IMR-90 (cell line): ENCODE data around the gene DISC1. TPM values are rescaled to one million over a fixed set of nuclear protein-coding genes. Genes with fewer than 3 reads are reported as not detected.

Experiments
- ATAC-seq: fragments of 200-7000 bp; cut with Tn5 transposase; 2 replicates; pipeline ENCODE4 v1.9.1; 2020; ENCODE audit warnings: low read depth, mild to moderate bottlenecking, moderate library complexity
- BruUV-seq: library from RNA; stranded (reverse); fragments of 400-500 nt; replicated peaks from 2 replicates; lab custom pipeline; 2021; lab: Mats Ljungman, UMichigan
- CTCF ChIA-PET: fragments of 300-600 bp; formaldehyde crosslinking; extraction: SDS; loops from one replicate; lab custom pipeline; 2021; ENCODE audit warnings: antibody characterized with exemption; lab: Yijun Ruan, JAX
- POLR2A ChIA-PET: fragments of 300-600 bp; sonication (Branson Sonifier 250); formaldehyde crosslinking; loops from one replicate; lab custom pipeline; 2022; ENCODE audit warnings: antibody characterized with exemption; ENCODE audit not compliant: unreplicated experiment; lab: Charles Lee
- DNase-seq: peaks from one replicate; pipeline ENCODE4 v3.0.0; 2013
- H2AFZ ChIP-seq: replicated peaks from 2 replicates; pipeline ENCODE3; 2013; ENCODE audit warnings: low read length, mild to moderate bottlenecking; ENCODE audit not compliant: poor library complexity
- H2AK5ac ChIP-seq: 2 replicates; pipeline ENCODE4 v1.6.1; 2013; ENCODE audit warnings: low read depth, low read length, inconsistent platforms
- H2AK9ac ChIP-seq: replicated peaks from 2 replicates; pipeline ENCODE3; 2013; ENCODE audit warnings: mild to moderate bottlenecking, low read depth, low read length, moderate library complexity; ENCODE audit not compliant: poor library complexity
- H2BK120ac ChIP-seq: 2 replicates; pipeline ENCODE4 v1.6.1; 2013; ENCODE audit warnings: low read depth, low read length, inconsistent platforms
- H2BK15ac ChIP-seq: 3 replicates; pipeline ENCODE4 v1.6.1; 2013; ENCODE audit warnings: low read depth, low read length, inconsistent platforms
- H2BK20ac ChIP-seq: 2 replicates; pipeline ENCODE4 v1.6.1; 2013; ENCODE audit warnings: low read depth, mild to moderate bottlenecking, inconsistent platforms, low read length, moderate library complexity
- H2BK5ac ChIP-seq: 2 replicates; pipeline ENCODE4 v1.6.1; 2013; ENCODE audit warnings: mild to moderate bottlenecking, low read depth, low read length, inconsistent platforms; ENCODE audit not compliant: poor library complexity, severe bottlenecking
- H3K14ac ChIP-seq: replicated peaks from 2 replicates; pipeline ENCODE4 v1.6.1; 2013; ENCODE audit warnings: low read depth, low read length, inconsistent platforms
- H3K18ac ChIP-seq: 2 replicates; pipeline ENCODE4 v1.6.1; 2013; ENCODE audit warnings: low read depth, low read length, control low read depth
- H3K23ac ChIP-seq: 2 replicates; pipeline ENCODE4 v1.6.1; 2013; ENCODE audit warnings: low read depth, low read length, inconsistent platforms
- H3K27ac ChIP-seq: 2 replicates; pipeline ENCODE4 v1.5.1; 2013; ENCODE audit warnings: mild to moderate bottlenecking, control low read depth, low read length; ENCODE audit not compliant: insufficient read depth
- H3K27me3 ChIP-seq: 2 replicates; pipeline ENCODE4 v1.6.1; 2013; ENCODE audit warnings: low read length; ENCODE audit not compliant: control insufficient read depth, insufficient read depth
- H3K36me3 ChIP-seq: 2 replicates; pipeline ENCODE4 v1.6.1; 2013; ENCODE audit warnings: low read length, mixed read lengths; ENCODE audit not compliant: control insufficient read depth, insufficient read depth
- H3K4ac ChIP-seq: 2 replicates; pipeline ENCODE4 v1.6.1; 2013; ENCODE audit warnings: low read depth, low read length, inconsistent platforms
- H3K4me1 ChIP-seq: 2 replicates; pipeline ENCODE4 v1.6.1; 2013; ENCODE audit warnings: low read length, mixed read lengths; ENCODE audit not compliant: control insufficient read depth, insufficient read depth
- H3K4me2 ChIP-seq: 2 replicates; pipeline ENCODE4 v1.6.1; 2013; ENCODE audit warnings: low read depth, mild to moderate bottlenecking, control low read depth, low read length, moderate library complexity
- H3K4me3 ChIP-seq: 2 replicates; pipeline ENCODE4 v1.5.1; 2013; ENCODE audit warnings: low read depth, mild to moderate bottlenecking, control low read depth, low read length, moderate library complexity; ENCODE audit not compliant: insufficient read depth
- H3K56ac ChIP-seq: 2 replicates; pipeline ENCODE4 v1.6.1; 2013; ENCODE audit warnings: low read length, inconsistent platforms; ENCODE audit not compliant: insufficient read depth; ENCODE audit errors: extremely low read depth
- H3K79me1 ChIP-seq, 2 experiments: 2 replicates each; pipeline ENCODE4 v1.6.1; 2013; ENCODE audit warnings: low read length in 2 of 2, inconsistent platforms in 1 of 2, low read depth in 1 of 2
- H3K9ac ChIP-seq: 2 replicates; pipeline ENCODE4 v1.6.1; 2013; ENCODE audit warnings: low read depth, low read length, control low read depth
- H3K9me1 ChIP-seq: 2 replicates; pipeline ENCODE4 v1.6.1; 2013; ENCODE audit warnings: low read length, inconsistent platforms; ENCODE audit not compliant: insufficient read depth
- H3K9me3 ChIP-seq: 2 replicates; pipeline ENCODE4 v1.6.1; 2013; ENCODE audit warnings: low read length; ENCODE audit not compliant: control insufficient read depth, insufficient read depth
- H4K20me1 ChIP-seq: 2 replicates; pipeline ENCODE4 v1.6.1; 2013; ENCODE audit warnings: low read length, inconsistent platforms; ENCODE audit not compliant: insufficient read depth
- H4K5ac ChIP-seq: 2 replicates; pipeline ENCODE4 v1.6.1; 2013; ENCODE audit warnings: mild to moderate bottlenecking, low read depth, low read length, control low read depth
- H4K8ac ChIP-seq, 2 experiments: 2 replicates each; pipeline ENCODE4 v1.6.1; 2013; ENCODE audit warnings: low read depth in 2 of 2, low read length in 2 of 2, control low read depth in 1 of 2, inconsistent platforms in 1 of 2
- H4K91ac ChIP-seq: 2 replicates; pipeline ENCODE4 v1.6.1; 2013; ENCODE audit warnings: low read depth, low read length, inconsistent platforms; ENCODE audit not compliant: insufficient read depth
- BHLHE40 ChIP-seq: fragments of 150-350 bp; IDR thresholded peaks from 2 replicates; pipeline ENCODE4 v1.6.1; 2016; ENCODE audit warnings: mild to moderate bottlenecking, low read depth, low read length
- ELK1 ChIP-seq: fragments of 150-350 bp; IDR thresholded peaks from 2 replicates; pipeline ENCODE4 v1.6.1; 2016; ENCODE audit warnings: low read depth, mild to moderate bottlenecking, low read length, moderate library complexity, borderline replicate concordance
- FOS ChIP-seq: fragments of 150-350 bp; IDR thresholded peaks from 2 replicates; pipeline ENCODE4 v1.6.1; 2016; ENCODE audit warnings: low read depth, low read length
- MAFK ChIP-seq: IDR thresholded peaks from 2 replicates; pipeline ENCODE4 v1.6.1; 2012; ENCODE audit warnings: low read depth, low read length, improper control_type of control experiment
- MXI1 ChIP-seq: IDR thresholded peaks from 2 replicates; pipeline ENCODE4 v1.6.1; 2012; ENCODE audit warnings: low read depth, mild to moderate bottlenecking, low read length, moderate library complexity, borderline replicate concordance
- RAD21 ChIP-seq: IDR thresholded peaks from 2 replicates; pipeline ENCODE4 v1.6.1; 2012; ENCODE audit warnings: low read length, improper control_type of control experiment
- RCOR1 ChIP-seq: IDR thresholded peaks from 2 replicates; pipeline ENCODE4 v1.6.1; 2012; ENCODE audit warnings: mild to moderate bottlenecking, low read length, improper control_type of control experiment; ENCODE audit not compliant: insufficient replicate concordance
- RFX5 ChIP-seq: IDR thresholded peaks from 2 replicates; pipeline ENCODE4 v1.8.0; 2012; ENCODE audit warnings: low read depth, mild to moderate bottlenecking, low read length, moderate library complexity
- SMC3 ChIP-seq: fragments of 150-350 bp; IDR thresholded peaks from 2 replicates; pipeline ENCODE4 v1.6.1; 2016; ENCODE audit warnings: low read depth, mild to moderate bottlenecking, antibody characterized with exemption, low read length, moderate library complexity
- WGBS, 2 experiments: methylation state at CpG; one replicate each; pipeline versions ENCODE4 v1.1.5 to v1.1.7; 2013; ENCODE audit warnings: missing lambda C conversion rate in 2 of 2; ENCODE audit not compliant: insufficient read length in 1 of 2; ENCODE audit errors: extremely low coverage in 2 of 2; 5-methylcytosine and 5-hydroxymethylcytosine counted together
- dilution Hi-C: fragments of 300-500 bp; cut with HindIII; formaldehyde crosslinking; loops from one replicate; pipeline ENCODE4 v1.14.3; 2018; ENCODE audit warnings: low sequenced_read_pairs; ENCODE audit not compliant: unreplicated experiment
- in situ Hi-C: fragments of 300-500 bp; cut with MboI; formaldehyde crosslinking; loops from 3 replicates; pipeline ENCODE4 v1.14.3; 2019; ENCODE audit warnings: low sequenced_read_pairs, inconsistent platforms, mixed read lengths
- intact Hi-C: fragments of 100-400 bp; cut with micrococcal nuclease; formaldehyde crosslinking; loops from 2 replicates; pipeline ENCODE4 v1.10.0; 2022
- polyA plus RNA-seq, 3 experiments: library from polyadenylated mRNA; depleted of rRNA; stranded (reverse); fragments of >200 nt; gene quantifications; 2 replicates each; pipeline ENCODE4 v1.2.3, GENCODE V29; 2012; ENCODE audit warnings: low replicate concordance in 1 of 3
- total RNA-seq: library from RNA; depleted of rRNA; stranded (reverse); fragments of >200 nt; gene quantifications from 2 replicates; pipeline ENCODE4 v1.2.3, GENCODE V29; 2012
- TF ChIP-seq, protein P1 (sequence below): conservative IDR thresholded peaks from 2 replicates; pipeline ENCODE4 v1.5.1; 2012; ENCODE audit warnings: mild to moderate bottlenecking, low read depth, low read length, improper control_type of control experiment

DISC1 gene
- total and polyA plus RNA-seq, 2 of the 4 experiments (the other 2 are of a cell fraction) = 2.2 to 7.0 TPM

DNA sequence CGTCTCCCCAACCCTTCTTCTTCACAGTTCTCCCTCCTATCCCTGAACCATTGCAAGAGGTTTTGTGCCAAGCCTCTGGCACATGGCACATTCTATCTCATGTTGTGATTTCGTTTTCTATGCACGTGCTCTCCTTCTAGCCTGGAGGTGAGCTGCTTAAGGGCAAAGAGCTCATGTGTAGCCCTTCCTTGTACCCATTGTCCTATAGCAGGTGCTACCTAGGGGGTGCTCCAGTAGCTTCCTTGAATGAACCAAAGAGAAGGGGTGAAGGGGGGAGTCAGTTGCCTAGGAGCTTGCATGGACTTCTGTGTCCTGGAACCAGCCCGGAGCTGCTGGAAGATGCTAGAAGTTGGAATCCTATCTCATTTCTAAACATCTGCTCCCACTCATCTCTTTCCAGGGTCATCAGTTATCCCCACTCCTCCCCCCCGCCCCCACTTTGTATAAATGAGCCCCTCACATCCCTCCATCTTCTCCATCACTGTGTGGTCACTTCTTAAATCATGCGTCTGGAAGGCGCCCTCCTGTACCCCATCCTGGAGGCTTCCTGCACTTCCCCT is 535 bp upstream of the DISC1 start:
- H4K91ac ChIP-seq = no peak overlapping the region
- H3K9ac ChIP-seq = peak overlapping the region; percentile 4; the same call in 1 of the 2 replicates
- H3K27ac ChIP-seq = no peak overlapping the region; the same call in 1 of the 2 replicates
- peak overlapping the region; percentile 6; the same call in 1 of the 3 replicates for H2BK15ac ChIP-seq
- H3K9me3 ChIP-seq = no peaks in the 10 kb centered on the region
- no peaks in the 10 kb centered on the region; the same call in 1 of the 2 replicates for H4K20me1 ChIP-seq
- POLR2A ChIA-PET = no interaction called here
- H3K4ac ChIP-seq = no peak overlapping the region
- H3K79me1 ChIP-seq = peaks cover 0 to 19% of the 10 kb centered on the region in 2 experiments; a peak in 2 of 4 replicates
- peak overlapping the region; percentile 94 for H2AK9ac ChIP-seq
- BruUV-seq = no TSS peak
- H2AFZ ChIP-seq = peak overlapping the region; percentile 92
- no peak for ATAC-seq
- dilution Hi-C loops (no loop called here), intact Hi-C loops (no loop called here), in situ Hi-C loops (no loop called here)
- H2AK5ac ChIP-seq = 0 out of 2 replicates have a peak overlapping the region, but pooled peaks have one; percentile 7
- H3K23ac ChIP-seq = peak overlapping the region; percentile 18; the same call in 1 of the 2 replicates
- H3K27me3 ChIP-seq = peaks cover 3% of the 10 kb centered on the region
- peaks cover 11% of the 10 kb centered on the region for H3K4me1 ChIP-seq
- no peak overlapping the region for H4K8ac ChIP-seq
- peak overlapping the region; percentile 77 for H3K4me3 ChIP-seq
- H2BK5ac ChIP-seq = no peak overlapping the region
- no peak overlapping the region for H2BK20ac ChIP-seq
- H2BK120ac ChIP-seq = no peak overlapping the region
- DNase-seq = no peak
- H3K9me1 ChIP-seq = peaks cover 13% of the 10 kb centered on the region
- no peak overlapping the region for H3K18ac ChIP-seq
- CTCF ChIA-PET = interaction anchor here (1.0 kb wide), 1 partner anchor 13 kb away, joined by 4 read pairs; no protein-coding TSS in a partner anchor
- 29% methylated on average over 4 of the region's 7 CpGs; no CpG with 5 or more reads in 1 of the 2 experiments for WGBS, 2 experiments
- H4K5ac ChIP-seq = no peak overlapping the region
- no peaks in the 10 kb centered on the region for H3K36me3 ChIP-seq
- no peak overlapping the region for H3K56ac ChIP-seq
- H3K4me2 ChIP-seq = peak overlapping the region; percentile 5
- TF ChIP-seq RCOR1 (no peak), MAFK (no peak), FOS (no peak), SMC3 (no peak), BHLHE40 (no peak), RFX5 (no peak), RAD21 (no peak), MXI1 (no peak; the same call in 1 of the 2 replicates), ELK1 (no peak)
- TF ChIP-seq, protein P1, sequence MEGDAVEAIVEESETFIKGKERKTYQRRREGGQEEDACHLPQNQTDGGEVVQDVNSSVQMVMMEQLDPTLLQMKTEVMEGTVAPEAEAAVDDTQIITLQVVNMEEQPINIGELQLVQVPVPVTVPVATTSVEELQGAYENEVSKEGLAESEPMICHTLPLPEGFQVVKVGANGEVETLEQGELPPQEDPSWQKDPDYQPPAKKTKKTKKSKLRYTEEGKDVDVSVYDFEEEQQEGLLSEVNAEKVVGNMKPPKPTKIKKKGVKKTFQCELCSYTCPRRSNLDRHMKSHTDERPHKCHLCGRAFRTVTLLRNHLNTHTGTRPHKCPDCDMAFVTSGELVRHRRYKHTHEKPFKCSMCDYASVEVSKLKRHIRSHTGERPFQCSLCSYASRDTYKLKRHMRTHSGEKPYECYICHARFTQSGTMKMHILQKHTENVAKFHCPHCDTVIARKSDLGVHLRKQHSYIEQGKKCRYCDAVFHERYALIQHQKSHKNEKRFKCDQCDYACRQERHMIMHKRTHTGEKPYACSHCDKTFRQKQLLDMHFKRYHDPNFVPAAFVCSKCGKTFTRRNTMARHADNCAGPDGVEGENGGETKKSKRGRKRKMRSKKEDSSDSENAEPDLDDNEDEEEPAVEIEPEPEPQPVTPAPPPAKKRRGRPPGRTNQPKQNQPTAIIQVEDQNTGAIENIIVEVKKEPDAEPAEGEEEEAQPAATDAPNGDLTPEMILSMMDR = no peak
- H3K14ac ChIP-seq = no peak overlapping the region
